A673 (cell line): ENCODE measurements around the gene ENO4.

ENCODE experiments used
- CTCF ChIP-seq: fragments of 300-800, 200-600 bp; sonication (generic); conservative IDR thresholded peaks from 2 replicates; pipeline ENCODE4 v1.5.1; 2017; ENCODE audit warnings: low read depth, mild to moderate bottlenecking, antibody characterized with exemption, low read length, moderate library complexity, mixed read lengths
- EZH2 ChIP-seq: fragments of 200-600 bp; sonication (generic); IDR thresholded peaks from 2 replicates; pipeline ENCODE4 v1.6.1; 2017; ENCODE audit warnings: borderline replicate concordance, low read depth, mild to moderate bottlenecking, mixed read lengths, antibody characterized with exemption, low read length; ENCODE audit not compliant: poor library complexity, severe bottlenecking

- no peak for TF ChIP-seq CTCF
- TF ChIP-seq EZH2: no peak
These were observed 38.4 kb upstream of the ENO4 start for GRCh38 chr10:116810895-116811294.
